K562 (cell line): ENCODE measurements around the gene ATG4D.

Experiments
- CBFB ChIP-seq: sonication (generic); formaldehyde crosslinking; IDR thresholded peaks from 2 replicates; pipeline ENCODE4 v1.4.0; 2020; ENCODE audit warnings: mild to moderate bottlenecking, missing genetic modification reagents
- CBX2 ChIP-seq: fragments of 200-600 bp; sonication (generic); IDR thresholded peaks from one replicate; pipeline ENCODE4 v1.6.1; 2012; ENCODE audit warnings: mild to moderate bottlenecking, low read length, inconsistent platforms; ENCODE audit not compliant: insufficient read depth, poor library complexity, severe bottlenecking
- FOXK1 ChIP-seq: sonication (generic); formaldehyde crosslinking; IDR thresholded peaks from 2 replicates; pipeline ENCODE4 v1.8.0; 2022; ENCODE audit warnings: missing genetic modification reagents, mild to moderate bottlenecking, borderline replicate concordance
- HMG20B ChIP-seq: fragments of 250-450 bp; sonication (Bioruptor Pico); IDR thresholded peaks from 2 replicates; pipeline ENCODE4 v1.5.0; 2021; ENCODE audit warnings: mild to moderate bottlenecking
- POLR2AphosphoS2 ChIP-seq: IDR thresholded peaks from 2 replicates; pipeline ENCODE4 v1.6.1; 2012; ENCODE audit warnings: low read length, improper control_type of control experiment
- RBM22 ChIP-seq: fragments of 200-400 bp; formaldehyde crosslinking; IDR thresholded peaks from 2 replicates; pipeline ENCODE4 v1.6.1; 2018; ENCODE audit warnings: low read length, low read depth; ENCODE audit not compliant: poor library complexity, severe bottlenecking
- RNF2 ChIP-seq: sonication (generic); IDR thresholded peaks from 2 replicates; pipeline ENCODE4 v1.6.1; 2016
- ZC3H11A ChIP-seq: IDR thresholded peaks from 2 replicates; pipeline ENCODE4 v1.6.1; 2012; ENCODE audit warnings: low read depth, low read length, improper control_type of control experiment
- ZKSCAN3 ChIP-seq: fragments of 250-450 bp; sonication (Bioruptor Pico); IDR thresholded peaks from 2 replicates; pipeline ENCODE4 v1.4.0; 2020
- TF ChIP-seq, protein P1 (sequence below): sonication (generic); formaldehyde crosslinking; IDR thresholded peaks from 2 replicates; pipeline ENCODE4 v1.8.0; 2022; ENCODE audit warnings: mild to moderate bottlenecking, missing genetic modification reagents, borderline replicate concordance
- TF ChIP-seq, protein P2 (sequence below), 3 experiments: IDR thresholded peaks in 2 of 3; conservative IDR thresholded peaks in 1 of 3; 2 replicates each; pipeline ENCODE4 v1.5.1; 2011 to 2012; ENCODE audit warnings: low read length in 3 of 3, mild to moderate bottlenecking in 3 of 3, control low read depth in 2 of 3, improper control_type of control experiment in 1 of 3, inconsistent platforms in 1 of 3, low read depth in 1 of 3, mixed read lengths in 1 of 3, moderate library complexity in 1 of 3; ENCODE audit not compliant: insufficient read depth in 2 of 3
- TF ChIP-seq, protein P3 (sequence below): sonication (generic); formaldehyde crosslinking; IDR thresholded peaks from 2 replicates; pipeline ENCODE4 v1.8.1; 2023; ENCODE audit warnings: mild to moderate bottlenecking, missing genetic modification reagents, moderate library complexity

DNA sequence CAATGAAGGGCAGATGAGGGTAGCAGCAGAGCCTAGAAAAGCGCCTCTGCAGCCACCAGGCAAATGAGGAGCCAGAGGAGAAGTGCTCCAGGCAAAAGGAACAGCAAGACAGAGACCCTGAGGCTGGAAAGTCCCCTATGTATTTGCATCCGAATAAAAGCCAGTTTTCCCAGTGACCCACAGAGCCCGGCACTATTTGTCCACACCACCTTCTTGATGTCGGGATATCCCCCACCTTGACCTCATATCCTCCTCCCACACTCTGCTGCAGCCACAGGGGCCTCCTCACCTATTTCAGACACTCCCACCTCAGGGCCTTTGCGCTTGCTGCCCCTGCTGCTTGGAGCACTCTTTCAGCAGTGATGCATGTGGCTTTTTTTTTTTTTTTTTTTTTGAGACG is 6.6 kb downstream of the ATG4D start:
- TF ChIP-seq CBX2 (no peak), ZC3H11A (no peak), CBFB (no peak), FOXK1 (no peak), HMG20B (no peak), RNF2 (no peak), RBM22 (no peak), ZKSCAN3 (CRISPR knock-in tag) (no peak), POLR2AphosphoS2 (no peak)
- TF ChIP-seq, protein P1, sequence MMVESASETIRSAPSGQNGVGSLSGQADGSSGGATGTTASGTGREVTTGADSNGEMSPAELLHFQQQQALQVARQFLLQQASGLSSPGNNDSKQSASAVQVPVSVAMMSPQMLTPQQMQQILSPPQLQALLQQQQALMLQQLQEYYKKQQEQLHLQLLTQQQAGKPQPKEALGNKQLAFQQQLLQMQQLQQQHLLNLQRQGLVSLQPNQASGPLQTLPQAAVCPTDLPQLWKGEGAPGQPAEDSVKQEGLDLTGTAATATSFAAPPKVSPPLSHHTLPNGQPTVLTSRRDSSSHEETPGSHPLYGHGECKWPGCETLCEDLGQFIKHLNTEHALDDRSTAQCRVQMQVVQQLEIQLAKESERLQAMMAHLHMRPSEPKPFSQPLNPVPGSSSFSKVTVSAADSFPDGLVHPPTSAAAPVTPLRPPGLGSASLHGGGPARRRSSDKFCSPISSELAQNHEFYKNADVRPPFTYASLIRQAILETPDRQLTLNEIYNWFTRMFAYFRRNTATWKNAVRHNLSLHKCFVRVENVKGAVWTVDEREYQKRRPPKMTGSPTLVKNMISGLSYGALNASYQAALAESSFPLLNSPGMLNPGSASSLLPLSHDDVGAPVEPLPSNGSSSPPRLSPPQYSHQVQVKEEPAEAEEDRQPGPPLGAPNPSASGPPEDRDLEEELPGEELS (CRISPR knock-in tag), result no peak
- TF ChIP-seq, protein P2, sequence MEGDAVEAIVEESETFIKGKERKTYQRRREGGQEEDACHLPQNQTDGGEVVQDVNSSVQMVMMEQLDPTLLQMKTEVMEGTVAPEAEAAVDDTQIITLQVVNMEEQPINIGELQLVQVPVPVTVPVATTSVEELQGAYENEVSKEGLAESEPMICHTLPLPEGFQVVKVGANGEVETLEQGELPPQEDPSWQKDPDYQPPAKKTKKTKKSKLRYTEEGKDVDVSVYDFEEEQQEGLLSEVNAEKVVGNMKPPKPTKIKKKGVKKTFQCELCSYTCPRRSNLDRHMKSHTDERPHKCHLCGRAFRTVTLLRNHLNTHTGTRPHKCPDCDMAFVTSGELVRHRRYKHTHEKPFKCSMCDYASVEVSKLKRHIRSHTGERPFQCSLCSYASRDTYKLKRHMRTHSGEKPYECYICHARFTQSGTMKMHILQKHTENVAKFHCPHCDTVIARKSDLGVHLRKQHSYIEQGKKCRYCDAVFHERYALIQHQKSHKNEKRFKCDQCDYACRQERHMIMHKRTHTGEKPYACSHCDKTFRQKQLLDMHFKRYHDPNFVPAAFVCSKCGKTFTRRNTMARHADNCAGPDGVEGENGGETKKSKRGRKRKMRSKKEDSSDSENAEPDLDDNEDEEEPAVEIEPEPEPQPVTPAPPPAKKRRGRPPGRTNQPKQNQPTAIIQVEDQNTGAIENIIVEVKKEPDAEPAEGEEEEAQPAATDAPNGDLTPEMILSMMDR (IDR thresholded peaks at IDR 0.05 in 2 of 3, conservative IDR thresholded peaks at IDR 0.05 in 1 of 3; ENCODE audit: insufficient read depth in 2 of 3, low read depth in 1 of 3, low read length in 3 of 3), result no peak
- TF ChIP-seq, protein P3, sequence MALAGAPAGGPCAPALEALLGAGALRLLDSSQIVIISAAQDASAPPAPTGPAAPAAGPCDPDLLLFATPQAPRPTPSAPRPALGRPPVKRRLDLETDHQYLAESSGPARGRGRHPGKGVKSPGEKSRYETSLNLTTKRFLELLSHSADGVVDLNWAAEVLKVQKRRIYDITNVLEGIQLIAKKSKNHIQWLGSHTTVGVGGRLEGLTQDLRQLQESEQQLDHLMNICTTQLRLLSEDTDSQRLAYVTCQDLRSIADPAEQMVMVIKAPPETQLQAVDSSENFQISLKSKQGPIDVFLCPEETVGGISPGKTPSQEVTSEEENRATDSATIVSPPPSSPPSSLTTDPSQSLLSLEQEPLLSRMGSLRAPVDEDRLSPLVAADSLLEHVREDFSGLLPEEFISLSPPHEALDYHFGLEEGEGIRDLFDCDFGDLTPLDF (CRISPR knock-in tag), result no peak
